Activated CD8-positive, alpha-beta T cell treated with anti-CD3 and anti-CD28 coated beads, Interleukin-2, amount 10 ng/mL, durations not matched to agents 7 days and 5 days (primary cell): ENCODE data around the gene NKPD1. TPM values are rescaled to one million over a fixed set of nuclear protein-coding genes. Genes with fewer than 3 reads are reported as not detected.

ENCODE experiments used
- ATAC-seq: fragments of 150-1000 bp; cut with Tn5 transposase; one replicate; pipeline ENCODE4 v1.10.0; 2021; ENCODE audit warnings: moderate library complexity
- CTCF ChIA-PET: fragments of 350-600 bp; sonication (Branson Sonifier 250); formaldehyde crosslinking; loops from one replicate; lab custom pipeline; 2021; ENCODE audit warnings: antibody characterized with exemption; lab: Charles Lee
- POLR2A ChIA-PET: fragments of 350-600 bp; sonication (Branson Sonifier 250); formaldehyde crosslinking; loops from one replicate; lab custom pipeline; 2021; ENCODE audit warnings: antibody characterized with exemption; lab: Charles Lee
- DNase-seq: peaks from one replicate; pipeline ENCODE4 v3.0.0-alpha.2; 2020
- H3K27ac Mint-ChIP-seq: one replicate; pipeline ENCODE4 v1.8.0; 2021; ENCODE audit warnings: mild to moderate bottlenecking, mixed read lengths
- H3K27me3 Mint-ChIP-seq: one replicate; pipeline ENCODE4 v1.8.0; 2021; ENCODE audit warnings: low read depth, mixed read lengths
- H3K36me3 Mint-ChIP-seq: one replicate; pipeline ENCODE4 v1.8.0; 2021; ENCODE audit warnings: low read depth, mixed read lengths
- H3K4me1 Mint-ChIP-seq: one replicate; pipeline ENCODE4 v1.8.0; 2021; ENCODE audit warnings: low read depth, mixed read lengths
- H3K4me3 Mint-ChIP-seq: one replicate; pipeline ENCODE4 v1.8.0; 2021; ENCODE audit warnings: mild to moderate bottlenecking, mixed read lengths
- H3K9me3 Mint-ChIP-seq: one replicate; pipeline ENCODE4 v1.8.0; 2022; ENCODE audit warnings: mixed read lengths; ENCODE audit not compliant: insufficient read depth
- total RNA-seq, 2 experiments: library from RNA; stranded (reverse); gene quantifications; one replicate each; pipeline ENCODE4 v1.2.3, GENCODE V29; 2021

NKPD1 gene
- total RNA-seq, 2 experiments from 2014 or later: 0.16 to 0.24 TPM

DNA sequence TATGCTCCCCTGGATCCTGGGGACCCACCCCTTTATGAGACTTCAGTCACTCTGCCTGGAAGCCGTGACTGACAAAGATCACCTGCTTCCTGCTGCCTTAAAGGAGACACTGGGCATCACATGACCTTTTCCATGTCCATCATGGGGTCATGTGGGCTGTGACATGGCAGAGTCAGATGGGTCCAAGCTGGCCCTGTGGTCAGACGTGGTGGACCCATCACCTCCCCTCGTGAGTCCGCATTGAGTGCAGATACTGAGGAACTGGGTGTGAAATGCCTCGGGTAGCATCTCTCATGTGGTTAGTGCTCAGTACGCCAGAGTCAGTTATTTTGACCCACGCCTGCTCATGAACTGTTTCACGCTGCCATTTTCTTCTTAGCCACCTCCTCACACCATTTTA, 27.1 kb downstream of the NKPD1 start:
- CTCF ChIA-PET: no interaction called here
- POLR2A ChIA-PET: interaction anchor here (1.0 kb wide), 1 partner anchor 9 kb away, joined by 3 read pairs; no protein-coding TSS in a partner anchor
- Mint-ChIP-seq H3K36me3 (no peaks in the 10 kb centered on the region), H3K4me1 (peaks cover 11% of the 10 kb centered on the region), H3K9me3 (no peaks in the 10 kb centered on the region), H3K27ac (no peak overlapping the region), H3K4me3 (no peak overlapping the region), H3K27me3 (no peaks in the 10 kb centered on the region)
- no peak for ATAC-seq
- no peak for DNase-seq

DNA sequence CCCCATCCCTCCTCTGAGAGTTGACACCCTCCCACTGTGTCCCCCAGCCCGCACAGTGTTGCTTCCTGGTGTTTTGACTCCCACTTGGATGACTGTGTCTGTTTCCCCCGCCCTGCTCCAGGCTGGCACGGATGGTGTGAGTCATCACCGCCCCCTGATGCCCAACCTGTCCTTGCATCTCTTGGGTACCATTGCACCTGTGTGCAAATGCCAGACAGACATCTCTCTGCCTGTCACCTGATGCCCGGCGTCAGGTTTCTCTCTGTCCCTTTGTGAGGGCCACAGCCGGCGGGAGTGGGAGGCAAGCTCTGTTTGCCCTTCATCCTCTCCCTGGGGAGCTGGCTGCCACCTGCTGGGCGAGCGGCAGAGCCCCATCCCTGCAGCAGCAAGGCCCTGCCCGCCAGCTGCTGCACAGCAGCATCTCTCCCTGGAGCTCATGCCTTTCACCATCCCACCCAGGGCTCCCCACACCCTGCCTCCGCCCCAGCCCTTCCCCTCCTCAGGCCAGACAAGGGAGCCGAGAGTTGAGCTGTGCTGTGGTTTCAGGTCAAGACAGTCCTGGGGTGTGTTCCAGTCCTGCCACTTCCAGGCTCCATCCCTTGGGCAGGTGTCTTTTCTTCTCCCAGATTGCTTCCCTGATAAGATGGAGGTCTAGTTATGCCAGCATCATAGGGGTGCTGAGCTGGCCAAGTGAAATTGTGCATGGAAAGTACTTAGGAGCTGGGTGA, 29.7 kb downstream of the NKPD1 start:
- H3K4me1 Mint-ChIP-seq: peaks cover 9% of the 10 kb centered on the region
- H3K27me3 Mint-ChIP-seq: no peaks in the 10 kb centered on the region
- POLR2A ChIA-PET: no interaction called here
- H3K9me3 Mint-ChIP-seq: no peaks in the 10 kb centered on the region
- no peak overlapping the region for H3K27ac Mint-ChIP-seq
- H3K4me3 Mint-ChIP-seq: no peak overlapping the region
- no peaks in the 10 kb centered on the region for H3K36me3 Mint-ChIP-seq
- CTCF ChIA-PET: interaction anchor here (1.0 to 1.5 kb wide), 5 partner anchors 25 to 72 kb away, joined by 3 to 6 read pairs (median 4); partner anchors contain the start of genes PPP1R37 and TRAPPC6A
- ATAC-seq (no peak), DNase-seq (no peak)

DNA sequence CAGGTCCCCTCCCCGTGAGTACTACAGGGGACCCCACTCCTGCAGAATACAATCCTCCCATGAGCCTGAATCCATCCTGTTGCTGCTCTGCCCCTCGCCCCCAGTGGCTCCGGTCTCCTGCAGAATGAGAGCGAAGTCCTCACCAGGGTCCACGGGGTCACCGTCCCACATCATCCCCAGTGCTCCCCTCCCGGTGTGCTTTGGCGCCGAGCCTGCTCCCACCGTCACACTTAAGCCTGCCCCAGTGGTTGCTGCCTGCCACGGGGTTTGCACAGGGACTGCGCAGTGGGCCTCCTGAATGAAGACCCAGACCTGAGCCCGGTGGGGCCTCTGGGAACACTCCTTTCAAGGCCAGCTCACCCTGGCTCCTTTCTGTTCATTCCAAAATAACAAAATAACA, 30.5 kb downstream of the NKPD1 start:
- H3K36me3 Mint-ChIP-seq: no peaks in the 10 kb centered on the region
- H3K27ac Mint-ChIP-seq: no peak overlapping the region
- peaks cover 14% of the 10 kb centered on the region for H3K4me1 Mint-ChIP-seq

DNA sequence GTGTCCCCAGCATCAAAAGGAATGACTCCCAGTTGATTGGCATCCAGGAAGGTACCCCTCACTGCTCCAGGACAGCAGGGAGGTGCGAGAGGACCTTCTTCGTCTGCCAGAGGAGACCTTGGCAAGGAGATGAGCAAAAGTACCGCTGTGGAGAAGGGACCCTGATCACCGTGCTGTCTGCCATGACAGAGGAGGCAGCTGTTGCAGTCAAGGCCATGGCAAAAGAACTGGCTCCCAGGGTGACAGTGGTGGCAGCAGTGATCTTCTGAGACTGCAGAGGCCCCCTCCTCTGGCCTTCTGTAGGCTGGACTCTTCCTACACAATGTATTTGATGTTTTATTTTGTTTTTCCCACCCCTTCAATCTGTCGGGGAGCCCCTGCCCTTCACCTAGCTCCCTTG, 32.0 kb downstream of the NKPD1 start:
- Mint-ChIP-seq H3K36me3 (no peaks in the 10 kb centered on the region), H3K27me3 (no peaks in the 10 kb centered on the region), H3K9me3 (no peaks in the 10 kb centered on the region), H3K4me3 (no peak overlapping the region), H3K27ac (no peak overlapping the region), H3K4me1 (peaks cover 14% of the 10 kb centered on the region)
- no peak for DNase-seq
- POLR2A ChIA-PET: no interaction called here
- ATAC-seq: no peak
- CTCF ChIA-PET: no interaction called here

More for the DNA sequence above, 30.5 kb downstream of the NKPD1 start:
- H3K4me3 Mint-ChIP-seq: no peak overlapping the region
- no peaks in the 10 kb centered on the region for H3K9me3 Mint-ChIP-seq
- no peaks in the 10 kb centered on the region for H3K27me3 Mint-ChIP-seq
- CTCF ChIA-PET: no interaction called here
- ATAC-seq (no peak), DNase-seq (no peak)
- POLR2A ChIA-PET: no interaction called here

DNA sequence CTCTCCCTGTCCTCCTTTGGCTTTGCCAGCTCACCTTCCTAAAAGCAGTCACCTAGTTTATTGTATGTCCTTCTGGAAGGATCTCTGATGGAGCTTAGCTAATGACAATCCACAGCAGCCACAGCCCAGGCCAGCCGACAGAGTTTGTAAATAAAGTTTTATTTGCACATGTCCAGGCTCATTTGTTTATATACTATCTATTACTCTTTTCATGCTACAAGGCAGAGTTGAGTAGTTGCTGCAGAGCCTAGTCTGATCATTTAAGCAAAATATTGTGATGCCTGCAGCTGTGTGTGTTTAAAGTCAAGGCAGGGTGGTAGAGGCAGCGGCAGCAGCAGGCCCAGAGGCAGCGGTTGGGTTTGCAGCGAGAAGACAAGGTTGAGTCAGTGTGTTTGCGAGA, 32.6 kb downstream of the NKPD1 start:
- no peak overlapping the region for H3K4me3 Mint-ChIP-seq

DNA sequence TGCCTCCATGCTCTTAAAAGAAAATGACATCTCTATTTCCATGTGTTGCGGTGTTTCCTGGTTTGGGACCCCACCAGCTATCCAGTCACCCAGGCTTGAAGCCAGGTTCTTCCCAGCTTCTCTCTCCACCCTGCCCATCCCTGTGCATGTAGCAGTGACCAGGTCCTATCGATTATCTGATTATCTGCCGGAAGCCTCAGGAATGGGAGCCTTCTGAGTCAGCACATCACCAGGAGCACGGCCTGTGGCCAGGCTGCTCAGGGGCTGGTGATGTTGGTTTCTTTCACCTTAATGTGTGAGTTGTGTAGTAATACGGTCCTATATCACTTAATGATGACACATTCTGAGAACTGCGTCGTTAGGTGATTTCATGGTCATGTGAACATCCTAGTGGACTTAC, 34.1 kb downstream of the NKPD1 start:
- no peak for ATAC-seq
- H3K36me3 Mint-ChIP-seq: no peaks in the 10 kb centered on the region
- POLR2A ChIA-PET: no interaction called here

More for the DNA sequence above, 32.6 kb downstream of the NKPD1 start:
- ATAC-seq: no peak
- Mint-ChIP-seq H3K9me3 (no peaks in the 10 kb centered on the region), H3K36me3 (no peaks in the 10 kb centered on the region), H3K4me1 (peaks cover 15% of the 10 kb centered on the region), H3K27me3 (no peaks in the 10 kb centered on the region), H3K27ac (no peak overlapping the region)
- ChIA-PET POLR2A (no interaction called here), CTCF (no interaction called here)
- DNase-seq: no peak

DNA sequence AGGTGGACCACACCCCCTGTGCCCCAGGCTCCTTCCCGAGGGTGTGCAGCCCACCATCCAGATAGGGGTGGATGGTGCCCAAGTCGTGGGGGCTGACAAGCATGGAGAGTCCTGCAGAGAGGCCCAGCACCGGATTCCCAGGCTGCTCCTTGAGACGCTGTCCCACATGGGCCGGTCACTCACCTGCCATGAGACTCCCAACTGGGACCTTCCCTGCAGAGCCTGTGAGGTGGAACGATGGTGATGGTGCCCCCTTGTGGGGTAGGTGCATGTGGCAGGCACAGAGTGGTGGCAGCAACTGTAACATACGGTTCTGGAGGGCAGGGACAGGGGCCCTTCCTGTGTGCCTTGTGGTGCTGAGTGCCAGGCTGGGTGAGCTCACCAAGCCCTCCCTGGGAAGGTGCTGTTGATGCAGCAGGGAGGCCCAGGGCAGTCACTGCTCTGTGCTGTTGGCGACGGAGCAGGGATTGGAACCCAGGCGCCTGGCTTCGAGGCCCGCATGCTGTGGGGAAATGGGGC, 34.7 kb downstream of the NKPD1 start:
- peak; percentile 89 for ATAC-seq
- POLR2A ChIA-PET: no interaction called here

More for the DNA sequence above, 34.1 kb downstream of the NKPD1 start:
- DNase-seq: no peak
- Mint-ChIP-seq H3K4me3 (no peak overlapping the region), H3K4me1 (peaks cover 30% of the 10 kb centered on the region), H3K27me3 (no peaks in the 10 kb centered on the region), H3K9me3 (no peaks in the 10 kb centered on the region), H3K27ac (no peak overlapping the region)
- CTCF ChIA-PET: interaction anchor here (0.7 to 3.1 kb wide), 10 partner anchors 9 to 920 kb away, joined by 3 to 18 read pairs (median 6); partner anchors contain the start of genes BLOC1S3, CLASRP, PPP1R37 and TRAPPC6A

DNA sequence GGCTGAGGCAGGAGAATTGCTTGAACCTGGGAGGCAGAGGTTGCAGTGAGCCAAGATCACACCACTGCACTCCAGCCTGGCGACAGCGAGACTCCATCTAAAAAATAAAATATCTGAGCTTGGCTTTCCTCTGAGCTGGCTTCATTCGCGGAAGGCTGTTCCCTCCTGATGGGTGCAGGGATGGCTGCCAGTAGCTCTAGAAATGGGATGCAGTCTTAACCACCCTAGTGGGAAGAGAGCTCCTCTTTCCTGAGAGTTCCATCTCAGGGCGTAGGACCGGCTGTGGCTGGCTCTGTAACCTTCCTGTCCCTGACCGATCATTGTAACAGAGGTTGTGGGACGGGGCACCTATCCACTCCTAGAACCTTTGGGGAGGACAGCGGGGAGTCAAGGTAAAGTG, 35.4 kb downstream of the NKPD1 start:
- no peaks in the 10 kb centered on the region for H3K27me3 Mint-ChIP-seq
- H3K27ac Mint-ChIP-seq: no peak overlapping the region
- no peak for ATAC-seq
- H3K4me1 Mint-ChIP-seq: peaks cover 40% of the 10 kb centered on the region
- H3K36me3 Mint-ChIP-seq: peaks cover 1% of the 10 kb centered on the region
- ChIA-PET CTCF (interaction anchor here (0.7 to 3.1 kb wide), 15 partner anchors 8 to 167 kb away, joined by 3 to 18 read pairs (median 4); partner anchors contain the start of genes BLOC1S3, CLASRP, PPP1R37 and TRAPPC6A), POLR2A (interaction anchor here (1.1 kb wide), 1 partner anchor 8 kb away, joined by 3 read pairs; no protein-coding TSS in a partner anchor)
- no peak for DNase-seq
- no peak overlapping the region for H3K4me3 Mint-ChIP-seq
- no peaks in the 10 kb centered on the region for H3K9me3 Mint-ChIP-seq

More for the DNA sequence above, 34.7 kb downstream of the NKPD1 start:
- Mint-ChIP-seq H3K27me3 (no peaks in the 10 kb centered on the region), H3K27ac (no peak overlapping the region), H3K4me3 (no peak overlapping the region), H3K9me3 (no peaks in the 10 kb centered on the region), H3K36me3 (no peaks in the 10 kb centered on the region), H3K4me1 (peaks cover 36% of the 10 kb centered on the region)
- peak; percentile 82 for DNase-seq
- CTCF ChIA-PET: interaction anchor here (0.7 to 3.1 kb wide), 17 partner anchors 8 to 919 kb away, joined by 3 to 18 read pairs (median 4); partner anchors contain the start of genes BLOC1S3, CLASRP, PPP1R37 and TRAPPC6A

DNA sequence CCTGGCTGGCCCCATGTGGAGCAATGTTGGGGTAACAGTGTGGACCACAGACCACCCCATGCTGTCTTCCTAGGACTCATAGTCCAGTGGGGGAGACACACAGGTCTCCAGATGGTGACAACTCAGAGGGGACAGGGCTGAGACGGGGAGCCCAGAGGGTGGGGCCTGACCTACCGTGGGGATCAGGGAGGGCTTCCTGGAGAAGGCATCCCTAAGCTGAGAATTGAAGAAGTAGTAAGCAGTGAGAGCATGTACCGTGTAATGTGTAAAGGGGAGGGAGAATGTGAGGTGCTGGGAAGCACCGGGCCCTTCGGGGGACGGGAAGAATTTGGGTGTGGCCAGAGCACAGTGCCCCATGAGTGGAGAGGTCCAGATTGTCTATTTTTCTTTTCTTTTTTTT, 36.8 kb downstream of the NKPD1 start:
- POLR2A ChIA-PET: no interaction called here
- CTCF ChIA-PET: interaction anchor here (1.0 to 3.1 kb wide), 4 partner anchors 11 to 55 kb away, joined by 4 to 18 read pairs (median 10); partner anchors contain the start of genes BLOC1S3, PPP1R37 and TRAPPC6A
- H3K4me1 Mint-ChIP-seq: peaks cover 49% of the 10 kb centered on the region
- no peak for DNase-seq
- no peak overlapping the region for H3K4me3 Mint-ChIP-seq
- ATAC-seq: no peak
- peak overlapping the region; percentile 40 for H3K27ac Mint-ChIP-seq
- peaks cover 5% of the 10 kb centered on the region for H3K36me3 Mint-ChIP-seq
- no peaks in the 10 kb centered on the region for H3K27me3 Mint-ChIP-seq
- H3K9me3 Mint-ChIP-seq: no peaks in the 10 kb centered on the region

DNA sequence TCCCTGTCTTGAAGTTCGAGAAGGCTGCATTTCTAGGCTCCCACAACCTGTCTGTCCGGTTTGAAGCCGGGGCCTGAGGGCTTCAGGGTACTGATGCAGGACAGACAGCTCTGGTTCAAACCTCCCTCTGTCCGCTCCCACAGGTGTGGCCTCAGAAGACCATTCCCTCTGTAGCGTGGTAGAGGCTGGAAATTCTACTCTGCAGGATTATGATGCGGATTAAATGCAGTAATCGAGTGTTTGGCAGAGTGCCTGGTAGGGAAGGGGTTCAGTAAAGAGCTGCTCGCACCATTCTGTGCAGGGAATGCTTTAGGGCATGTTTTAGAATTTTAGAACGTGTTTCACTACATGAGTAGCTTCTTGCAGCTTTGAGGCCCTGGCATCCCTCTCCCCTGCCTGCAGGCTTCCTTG, 37.3 kb downstream of the NKPD1 start:
- CTCF ChIA-PET: interaction anchor here (1.0 kb wide), 1 partner anchor 21 kb away, joined by 4 read pairs; no protein-coding TSS in a partner anchor
- H3K9me3 Mint-ChIP-seq: no peaks in the 10 kb centered on the region

DNA sequence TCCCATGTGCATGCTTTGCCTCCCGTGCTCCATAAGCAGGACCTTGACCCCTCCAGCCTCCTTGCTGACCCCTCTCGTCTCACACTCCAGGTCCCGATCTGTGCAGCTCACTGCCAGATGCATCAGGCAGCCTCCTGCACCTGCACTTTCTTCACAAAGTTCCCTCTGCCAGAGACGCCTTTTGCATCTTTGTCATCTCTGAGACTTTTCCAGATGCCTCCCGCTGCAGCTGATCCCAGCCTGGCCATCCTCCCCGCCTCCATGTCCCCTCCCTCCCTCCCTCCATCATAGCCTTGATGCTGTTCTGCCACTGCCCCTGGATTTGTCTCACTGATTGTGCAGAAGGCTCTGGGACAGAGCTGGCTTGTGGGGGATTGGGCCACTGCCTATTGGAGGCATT, 38.0 kb downstream of the NKPD1 start:
- Mint-ChIP-seq H3K27me3 (no peaks in the 10 kb centered on the region), H3K4me1 (peaks cover 61% of the 10 kb centered on the region)

More for the DNA sequence above, 37.3 kb downstream of the NKPD1 start:
- H3K36me3 Mint-ChIP-seq: peaks cover 5% of the 10 kb centered on the region
- H3K27ac Mint-ChIP-seq: no peak overlapping the region
- no peak overlapping the region for H3K4me3 Mint-ChIP-seq
- ATAC-seq (no peak), DNase-seq (no peak)
- peaks cover 55% of the 10 kb centered on the region for H3K4me1 Mint-ChIP-seq
- POLR2A ChIA-PET: no interaction called here
- H3K27me3 Mint-ChIP-seq: no peaks in the 10 kb centered on the region

More for the DNA sequence above, 38.0 kb downstream of the NKPD1 start:
- Mint-ChIP-seq H3K36me3 (peaks cover 5% of the 10 kb centered on the region), H3K9me3 (no peaks in the 10 kb centered on the region), H3K4me3 (no peak overlapping the region), H3K27ac (no peak overlapping the region)
- CTCF ChIA-PET: no interaction called here
- DNase-seq (no peak), ATAC-seq (no peak)
- POLR2A ChIA-PET: no interaction called here
